Measurements from ENCODE around the gene TEX13A. TPM values are rescaled to one million over a fixed set of nuclear protein-coding genes. Genes with fewer than 3 reads are reported as not detected.

Gene TEX13A
- total and polyA plus RNA-seq, 10 of the 15 experiments (the other 5 are each of a cell fraction or from before 2014, with no cell fraction given): not detected

- FAIRE-seq (no peak), ATAC-seq (no peak), DNase-seq (ENCODE audit: low read depth, low spot score) (no peak)
- in situ Hi-C loops (cut with MboI) (no loop called here), intact Hi-C loops (cut with micrococcal nuclease; ENCODE audit: unreplicated experiment) (no loop called here)
- POLR2A ChIA-PET: no interaction called here
- no peak overlapping the region for H3K9ac ChIP-seq (ENCODE audit: control insufficient read depth, insufficient read depth, low read length)
- H3K79me2 ChIP-seq (ENCODE audit: control insufficient read depth, insufficient read depth, low read length): no peaks in the 10 kb centered on the region
- WGBS (ENCODE audit: insufficient coverage, insufficient replicate concordance, low lambda C conversion rate, missing lambda C conversion rate): 26% methylated on average over 2 of the region's 2 CpGs
- no peak overlapping the region for H2AFZ ChIP-seq (ENCODE audit: control insufficient read depth, low read depth, low read length)
- SMC1A ChIA-PET (ENCODE audit: uncharacterized antibody, unreplicated experiment): no interaction called here
- no peak overlapping the region for H3K4me2 ChIP-seq (ENCODE audit: control insufficient read depth, insufficient read depth)
- no TSS peak for BruUV-seq (replicated peaks)
- H3K4me3 ChIP-seq: no peak overlapping the region
- no peaks in the 10 kb centered on the region for H3K4me1 ChIP-seq (ENCODE audit: control insufficient read depth, insufficient read depth, low read length)
- RAD21 ChIA-PET (ENCODE audit: unreplicated experiment): no interaction called here
- TF ChIP-seq IRF3 (IDR thresholded peaks at IDR 0.05) (no peak), FOS (IDR thresholded peaks at IDR 0.05; ENCODE audit: borderline replicate concordance, extremely low read depth, insufficient read length) (no peak), MXI1 (IDR thresholded peaks at IDR 0.05; ENCODE audit: low read depth, low read length) (no peak)
- no peak overlapping the region for H3K27ac ChIP-seq (ENCODE audit: control insufficient read depth, insufficient read depth)
- no peaks in the 10 kb centered on the region for H3K27me3 ChIP-seq (replicated peaks in 1 of 2; ENCODE audit: control insufficient read depth in 2 of 2, insufficient read depth in 2 of 2, low read length in 1 of 2)
- CTCF ChIA-PET: no interaction called here
- no peaks in the 10 kb centered on the region for H3K36me3 ChIP-seq (ENCODE audit: control insufficient read depth in 2 of 2, insufficient read depth in 2 of 2, low read length in 1 of 2)
- H4K20me1 ChIP-seq (ENCODE audit: control insufficient read depth, insufficient read depth): no peaks in the 10 kb centered on the region
- H3K9me3 ChIP-seq (replicated peaks; ENCODE audit: control insufficient read depth, insufficient read depth, low read length): no peaks in the 10 kb centered on the region
Measured at GRCh38 chrX:105228602-105229001, 8.1 kb upstream of the TEX13A start.

GRCh38 chrX:105226499-105226898, 6.0 kb upstream of the TEX13A start:
- ChIA-PET RAD21 (ENCODE audit: unreplicated experiment) (no interaction called here), SMC1A (ENCODE audit: uncharacterized antibody, unreplicated experiment) (no interaction called here), POLR2A (no interaction called here), CTCF (interaction anchor here (1.0 kb wide), 1 partner anchor 35 kb away, joined by 3 read pairs; no protein-coding TSS in a partner anchor)
- DNase-seq (ENCODE audit: low read depth, low spot score): no peak
- in situ Hi-C loops (cut with MboI): no loop called here
- H3K27ac ChIP-seq (ENCODE audit: control insufficient read depth, insufficient read depth): no peak overlapping the region
- no peak overlapping the region for H3K9ac ChIP-seq (ENCODE audit: control insufficient read depth, insufficient read depth, low read length)
- no peak overlapping the region for H3K4me3 ChIP-seq
- no peak overlapping the region for H2AFZ ChIP-seq (ENCODE audit: control insufficient read depth, low read depth, low read length)
- no TSS peak for BruUV-seq (replicated peaks)
- no peak overlapping the region for H3K4me2 ChIP-seq (ENCODE audit: control insufficient read depth, insufficient read depth)
- H4K20me1 ChIP-seq (ENCODE audit: control insufficient read depth, insufficient read depth): no peaks in the 10 kb centered on the region
- no peak for ATAC-seq
- no peaks in the 10 kb centered on the region for H3K36me3 ChIP-seq (ENCODE audit: control insufficient read depth in 2 of 2, insufficient read depth in 2 of 2, low read length in 1 of 2)
- no peaks in the 10 kb centered on the region for H3K27me3 ChIP-seq (replicated peaks in 1 of 2; ENCODE audit: control insufficient read depth in 2 of 2, insufficient read depth in 2 of 2, low read length in 1 of 2)
- no peaks in the 10 kb centered on the region for H3K9me3 ChIP-seq (replicated peaks; ENCODE audit: control insufficient read depth, insufficient read depth, low read length)
- WGBS (ENCODE audit: insufficient coverage, insufficient replicate concordance, low lambda C conversion rate, missing lambda C conversion rate): 29% methylated on average over 5 of the region's 5 CpGs
- H3K4me1 ChIP-seq (ENCODE audit: control insufficient read depth, insufficient read depth, low read length): no peaks in the 10 kb centered on the region
- intact Hi-C loops (cut with micrococcal nuclease; ENCODE audit: unreplicated experiment): no loop called here
- no peaks in the 10 kb centered on the region for H3K79me2 ChIP-seq (ENCODE audit: control insufficient read depth, insufficient read depth, low read length)
- FAIRE-seq: no peak
- TF ChIP-seq SIX5 (IDR thresholded peaks at IDR 0.05; ENCODE audit: low read depth, low read length, severe bottlenecking): no peak
- TF ChIP-seq POLR2AphosphoS5 (IDR thresholded peaks at IDR 0.05; ENCODE audit: low read length): no peak
- TF ChIP-seq ZNF384 (IDR thresholded peaks at IDR 0.05; ENCODE audit: borderline replicate concordance, low read depth, low read length): no peak
- no peak for TF ChIP-seq CTCF (IDR thresholded peaks at IDR 0.05 in 2 of 3, conservative IDR thresholded peaks at IDR 0.05 in 1 of 3; ENCODE audit: control insufficient read depth in 2 of 3, extremely low read depth in 1 of 3, insufficient read depth in 1 of 3, low read depth in 3 of 3, low read length in 3 of 3)
- TF ChIP-seq IRF3 (IDR thresholded peaks at IDR 0.05): no peak
- TF ChIP-seq RUNX3 (IDR thresholded peaks at IDR 0.05; ENCODE audit: low read length): no peak
- TF ChIP-seq FOXM1 (IDR thresholded peaks at IDR 0.05; ENCODE audit: low read depth, low read length): no peak
- no peak for TF ChIP-seq ASH2L (IDR thresholded peaks at IDR 0.05; ENCODE audit: borderline replicate concordance, low read depth)
- TF ChIP-seq NBN (IDR thresholded peaks at IDR 0.05): no peak
- TF ChIP-seq RFX5 (IDR thresholded peaks at IDR 0.05; ENCODE audit: low read depth, low read length): no peak
- TF ChIP-seq EGR1 (IDR thresholded peaks at IDR 0.05; ENCODE audit: borderline replicate concordance in 1 of 2, low read depth in 2 of 2, low read length in 2 of 2): no peak
- no peak for TF ChIP-seq ZBED1 (IDR thresholded peaks at IDR 0.05; ENCODE audit: borderline replicate concordance)
- TF ChIP-seq CBX5 (IDR thresholded peaks at IDR 0.05; ENCODE audit: low read depth): no peak
- no peak for TF ChIP-seq TBL1XR1 (IDR thresholded peaks at IDR 0.05; ENCODE audit: low read depth, low read length)
